Psoas muscle (tissue), 8 donors: ENCODE results near the gene PLCXD3. TPM values are rescaled to one million over a fixed set of nuclear protein-coding genes. Genes with fewer than 3 reads are reported as not detected.

Experiments used
- ATAC-seq, 4 donors: fragments of 200-7000 bp; cut with Tn5 transposase; one replicate each; pipeline ENCODE4 v1.9.1; 2020; ENCODE audit warnings: moderate library complexity in 3 of 4, mild to moderate bottlenecking in 2 of 4
- DNase-seq, 2 donors: peaks; one replicate each; pipeline ENCODE4 v3.0.0-alpha.2; 2020
- H3K27ac ChIP-seq: fragments of 200-600 bp; one replicate; pipeline ENCODE4 v1.8.0; 2022
- H3K27me3 ChIP-seq, 3 donors: fragments of 200-600 bp in 1 of 3; one replicate each; pipeline versions ENCODE4 v1.6.1 to v1.8.0; 2013 to 2022; ENCODE audit warnings: low read length in 2 of 3, mild to moderate bottlenecking in 2 of 3, moderate library complexity in 1 of 3; ENCODE audit not compliant: insufficient read depth in 3 of 3
- H3K36me3 ChIP-seq, 2 donors: fragments of 200-600 bp in 1 of 2; one replicate each; pipeline versions ENCODE4 v1.6.1 to v1.8.0; 2013 to 2022; ENCODE audit warnings: low read depth in 1 of 2, mild to moderate bottlenecking in 1 of 2, moderate library complexity in 1 of 2; ENCODE audit not compliant: insufficient read depth in 1 of 2
- H3K4me1 ChIP-seq: fragments of 200-600 bp; one replicate; pipeline ENCODE4 v1.8.0; 2022
- H3K4me3 ChIP-seq: fragments of 200-600 bp; one replicate; pipeline ENCODE4 v1.8.0; 2022; ENCODE audit warnings: mild to moderate bottlenecking
- H3K9me3 ChIP-seq: fragments of 200-600 bp; one replicate; pipeline ENCODE4 v1.8.0; 2022
- CTCF ChIP-seq: fragments of 200-600 bp; IDR thresholded peaks from one replicate; pipeline ENCODE4 v1.8.0; 2022; ENCODE audit warnings: antibody characterized with exemption
- WGBS, 3 donors: extraction: QIAGEN DNeasy Blood & Tissue Kit; methylation state at CpG; one replicate each; pipeline versions ENCODE4 v1.1.6 to v1.1.7; 2013; 5-methylcytosine and 5-hydroxymethylcytosine counted together
- intact Hi-C, 2 donors: fragments of 100-400 bp; cut with DNase I; formaldehyde crosslinking; loops; one replicate each; pipeline versions ENCODE4 v1.11.0 to v1.14.2; 2022
- polyA plus RNA-seq, 3 donors: library from polyadenylated mRNA; stranded (reverse); fragments of 200-250 nt; gene quantifications; one replicate each; pipeline ENCODE4 v1.2.3, GENCODE V29; 2013
- total RNA-seq, 4 donors: library from RNA; stranded (reverse); fragmentation: NEBNext Ultra II Directional in 2 of 4; extraction: Animal tissue kit (Norgen Biotek cat#: 25700) in 2 of 4; gene quantifications; one replicate each; pipeline versions ENCODE4 v1.2.1 to v1.2.4, GENCODE V29; 2021 to 2023
- donor health status: healthy with polysubstance abuse.
- donor health status: DM: no; HTN: no; CAD: no; lungs with moderate emphysema.
- donor health status: Bipolar disorder and iron deficiency.
- donor health status: healthy.
- donor health status: DM: yes; HTN: yes; CAD: no.
- donor health status: DM: no; HTN: no; CAD: no.
- donor health status: DM: no; HTN: no; CAD: no.
- donor health status: DM: yes; HTN: yes; CAD: no.

PLCXD3 gene
- total and polyA plus RNA-seq, 7 donors, result 0.12 to 0.73 (median 0.22) TPM

GRCh38 chr5:41542183-41542582, 31.8 kb upstream of the PLCXD3 start:
- Histone ChIP-seq H3K4me1 (no peaks in the 10 kb centered on the region), H3K27ac (no peak overlapping the region), H3K36me3 (no peaks in the 10 kb centered on the region), H3K9me3 (no peaks in the 10 kb centered on the region), H3K27me3 (no peaks in the 10 kb centered on the region), H3K4me3 (no peak overlapping the region)
- ATAC-seq, result no peak
- intact Hi-C loops, result no loop called here
- no peak for DNase-seq
- no peak for TF ChIP-seq CTCF

DNA sequence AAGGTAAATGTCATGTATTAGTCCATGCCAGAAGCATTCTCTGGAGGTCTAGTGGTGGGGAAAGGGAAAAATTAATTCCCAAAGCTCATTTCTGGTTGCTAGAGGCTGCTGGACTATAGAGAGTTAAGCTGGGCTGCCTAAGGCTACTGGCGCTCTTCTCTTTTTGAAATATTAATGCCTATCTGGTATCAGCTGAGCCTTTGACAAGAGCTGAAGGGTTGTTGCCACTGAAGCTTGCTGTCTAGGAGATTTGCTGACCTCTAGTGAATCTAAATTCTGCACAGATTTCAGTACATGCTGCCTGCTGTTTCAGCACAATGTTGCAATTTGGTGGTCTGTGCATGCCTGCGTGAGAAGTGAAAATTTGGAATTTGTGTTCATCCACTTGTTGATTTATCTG, 29.1 kb upstream of the PLCXD3 start:
- ATAC-seq (no peak), DNase-seq (no peak)
- Histone ChIP-seq H3K4me3 (no peak overlapping the region), H3K9me3 (no peaks in the 10 kb centered on the region), H3K27ac (no peak overlapping the region), H3K36me3 (no peaks in the 10 kb centered on the region), H3K4me1 (no peaks in the 10 kb centered on the region), H3K27me3 (no peaks in the 10 kb centered on the region)
- WGBS, 3 donors, result 83 to 92% (median 89%) methylated on average over 2 of the region's 2 CpGs
- no peak for TF ChIP-seq CTCF
- intact Hi-C loops, result no loop called here

- DNase-seq, result no peak
- Histone ChIP-seq H3K4me1 (no peaks in the 10 kb centered on the region), H3K4me3 (no peak overlapping the region), H3K27me3 (no peaks in the 10 kb centered on the region), H3K36me3 (no peaks in the 10 kb centered on the region), H3K27ac (no peak overlapping the region), H3K9me3 (no peaks in the 10 kb centered on the region)
- 82 to 88% (median 86%) methylated on average over 4 of the region's 4 CpGs for WGBS, 3 donors
- intact Hi-C loops, result no loop called here
- no peak for TF ChIP-seq CTCF
- ATAC-seq, result no peak
These were observed 27.2 kb upstream of the PLCXD3 start for GRCh38 chr5:41537581-41537980.

DNA sequence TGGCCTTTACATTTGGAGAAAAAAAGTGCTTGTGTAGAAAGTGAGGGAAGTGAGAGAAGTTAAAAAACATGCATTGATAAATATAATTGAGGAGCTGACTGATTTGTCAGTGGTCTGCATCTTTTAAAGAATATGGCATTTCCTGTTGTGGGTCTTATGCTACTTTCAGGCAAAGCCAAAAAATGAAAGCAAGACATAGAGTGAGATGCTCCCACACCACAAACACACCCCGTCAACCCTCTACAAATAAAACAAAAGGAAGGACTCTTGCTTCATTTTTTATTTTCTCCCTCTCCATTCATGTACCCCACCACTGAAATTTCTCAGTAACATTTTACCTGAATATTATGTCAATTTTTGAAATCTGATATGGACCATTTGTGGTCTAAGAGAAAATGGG, 22.1 kb upstream of the PLCXD3 start:
- H3K4me1 ChIP-seq, result no peaks in the 10 kb centered on the region
- no peaks in the 10 kb centered on the region for H3K36me3 ChIP-seq
- H3K27me3 ChIP-seq, result no peaks in the 10 kb centered on the region
- H3K9me3 ChIP-seq, result peaks cover 10% of the 10 kb centered on the region
- ATAC-seq, result no peak
- WGBS, 3 donors, result 72 to 87% (median 76%) methylated on average over 1 of the region's 1 CpG
- TF ChIP-seq CTCF, result no peak
- H3K27ac ChIP-seq, result no peak overlapping the region
- intact Hi-C loops, result no loop called here
- no peak for DNase-seq
- H3K4me3 ChIP-seq, result no peak overlapping the region

GRCh38 chr5:41527201-41527779, 16.9 kb upstream of the PLCXD3 start:
- no peak for TF ChIP-seq CTCF
- peaks cover 0 to 3% (median 0%) of the 10 kb centered on the region in 3 donors for H3K27me3 ChIP-seq
- no peaks in the 10 kb centered on the region for H3K4me1 ChIP-seq
- no peaks in the 10 kb centered on the region for H3K36me3 ChIP-seq
- DNase-seq (no peak), ATAC-seq (no peak)
- no peak overlapping the region for H3K27ac ChIP-seq
- intact Hi-C loops, result no loop called here
- 36 to 46% (median 39%) methylated on average over 5 of the region's 5 CpGs for WGBS, 3 donors
- no peak overlapping the region for H3K4me3 ChIP-seq
- H3K9me3 ChIP-seq, result peaks cover 8% of the 10 kb centered on the region
